ENCODE data around the gene TECPR2. TPM values are rescaled to one million over a fixed set of nuclear protein-coding genes. Genes with fewer than 3 reads are reported as not detected.

Gene TECPR2
- total and polyA plus RNA-seq, 10 of the 15 experiments (the other 5 are each of a cell fraction or from before 2014, with no cell fraction given) = 0.15 to 10.0 (median 3.0) TPM

DNA sequence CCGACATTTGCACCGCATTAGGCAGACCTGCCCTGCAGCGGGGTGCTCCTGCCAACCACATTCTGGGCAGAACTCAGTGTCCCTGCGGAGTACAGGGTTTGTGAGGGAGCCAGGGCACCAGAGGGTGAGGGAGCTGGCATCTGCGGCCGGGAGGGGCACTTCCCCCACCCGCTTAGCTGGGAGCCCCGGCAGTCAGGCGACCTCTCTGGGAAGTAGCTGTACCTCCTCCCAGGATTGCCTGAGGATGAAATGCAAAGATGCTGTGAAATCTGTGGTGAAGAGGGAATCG is 88.3 kb downstream of the TECPR2 start (continued):
- TF ChIP-seq, protein P1, sequence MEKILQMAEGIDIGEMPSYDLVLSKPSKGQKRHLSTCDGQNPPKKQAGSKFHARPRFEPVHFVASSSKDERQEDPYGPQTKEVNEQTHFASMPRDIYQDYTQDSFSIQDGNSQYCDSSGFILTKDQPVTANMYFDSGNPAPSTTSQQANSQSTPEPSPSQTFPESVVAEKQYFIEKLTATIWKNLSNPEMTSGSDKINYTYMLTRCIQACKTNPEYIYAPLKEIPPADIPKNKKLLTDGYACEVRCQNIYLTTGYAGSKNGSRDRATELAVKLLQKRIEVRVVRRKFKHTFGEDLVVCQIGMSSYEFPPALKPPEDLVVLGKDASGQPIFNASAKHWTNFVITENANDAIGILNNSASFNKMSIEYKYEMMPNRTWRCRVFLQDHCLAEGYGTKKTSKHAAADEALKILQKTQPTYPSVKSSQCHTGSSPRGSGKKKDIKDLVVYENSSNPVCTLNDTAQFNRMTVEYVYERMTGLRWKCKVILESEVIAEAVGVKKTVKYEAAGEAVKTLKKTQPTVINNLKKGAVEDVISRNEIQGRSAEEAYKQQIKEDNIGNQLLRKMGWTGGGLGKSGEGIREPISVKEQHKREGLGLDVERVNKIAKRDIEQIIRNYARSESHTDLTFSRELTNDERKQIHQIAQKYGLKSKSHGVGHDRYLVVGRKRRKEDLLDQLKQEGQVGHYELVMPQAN (conservative IDR thresholded peaks at IDR 0.05) = no peak
- TF ChIP-seq PRDM15 (CRISPR knock-in tag; IDR thresholded peaks at IDR 0.05) (no peak), SRF (IDR thresholded peaks at IDR 0.05; ENCODE audit: low read depth in 2 of 2, low read length in 2 of 2) (no peak), STAT1 (conservative IDR thresholded peaks at IDR 0.05) (no peak)

- SMC1A ChIA-PET (ENCODE audit: uncharacterized antibody, unreplicated experiment) = no interaction called here
- POLR2A ChIA-PET = interaction anchor here (0.6 kb wide), 1 partner anchor 26 kb away, joined by 3 read pairs; no protein-coding TSS in a partner anchor
- intact Hi-C loops (cut with micrococcal nuclease; ENCODE audit: unreplicated experiment) = no loop called here
- no peaks in the 10 kb centered on the region for H3K79me2 ChIP-seq (ENCODE audit: control insufficient read depth, insufficient read depth, low read length)
- no peak overlapping the region for H3K27ac ChIP-seq (ENCODE audit: control insufficient read depth, insufficient read depth)
- FAIRE-seq (no peak), DNase-seq (ENCODE audit: low read depth, low spot score) (no peak), ATAC-seq (no peak)
- peaks cover 0 to 8% of the 10 kb centered on the region in 2 experiments; a peak in 1 of 4 replicates for H3K36me3 ChIP-seq (ENCODE audit: control insufficient read depth in 2 of 2, insufficient read depth in 2 of 2, low read length in 1 of 2)
- no peaks in the 10 kb centered on the region for H3K9me3 ChIP-seq (replicated peaks; ENCODE audit: control insufficient read depth, insufficient read depth, low read length)
- no peak overlapping the region for H3K4me2 ChIP-seq (ENCODE audit: control insufficient read depth, insufficient read depth)
- no peak overlapping the region for H3K9ac ChIP-seq (ENCODE audit: control insufficient read depth, insufficient read depth, low read length)
- in situ Hi-C loops (cut with MboI) = no loop called here
- no peak overlapping the region for H2AFZ ChIP-seq (ENCODE audit: control insufficient read depth, low read depth, low read length)
- BruUV-seq (replicated peaks) = no TSS peak
- 99% methylated on average over 20 of the region's 24 CpGs for WGBS (ENCODE audit: insufficient coverage, insufficient replicate concordance, low lambda C conversion rate, missing lambda C conversion rate)
- H3K4me1 ChIP-seq (ENCODE audit: control insufficient read depth, insufficient read depth, low read length) = no peaks in the 10 kb centered on the region
- no peaks in the 10 kb centered on the region for H3K27me3 ChIP-seq (replicated peaks in 1 of 2; ENCODE audit: control insufficient read depth in 2 of 2, insufficient read depth in 2 of 2, low read length in 1 of 2)
- CTCF ChIA-PET = interaction anchor here (0.6 kb wide), 1 partner anchor 37 kb away, joined by 3 read pairs; no protein-coding TSS in a partner anchor
- H3K4me3 ChIP-seq = no peak overlapping the region
- RAD21 ChIA-PET (ENCODE audit: unreplicated experiment) = no interaction called here
- no peaks in the 10 kb centered on the region for H4K20me1 ChIP-seq (ENCODE audit: control insufficient read depth, insufficient read depth)
- TF ChIP-seq POU2F2 (IDR thresholded peaks at IDR 0.05; ENCODE audit: borderline replicate concordance, low read depth, low read length) (no peak), TARDBP (IDR thresholded peaks at IDR 0.05; ENCODE audit: borderline replicate concordance) (no peak), RBBP5 (conservative IDR thresholded peaks at IDR 0.05) (no peak), ASH2L (IDR thresholded peaks at IDR 0.05; ENCODE audit: borderline replicate concordance, low read depth) (no peak), REST (IDR thresholded peaks at IDR 0.05; ENCODE audit: low read depth, low read length) (no peak), IKZF2 (IDR thresholded peaks at IDR 0.05) (no peak)
- TF ChIP-seq, protein P2, sequence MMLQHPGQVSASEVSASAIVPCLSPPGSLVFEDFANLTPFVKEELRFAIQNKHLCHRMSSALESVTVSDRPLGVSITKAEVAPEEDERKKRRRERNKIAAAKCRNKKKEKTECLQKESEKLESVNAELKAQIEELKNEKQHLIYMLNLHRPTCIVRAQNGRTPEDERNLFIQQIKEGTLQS (IDR thresholded peaks at IDR 0.05; ENCODE audit: borderline replicate concordance, extremely low read depth, low read depth, low read length) = no peak
- TF ChIP-seq, protein P3, sequence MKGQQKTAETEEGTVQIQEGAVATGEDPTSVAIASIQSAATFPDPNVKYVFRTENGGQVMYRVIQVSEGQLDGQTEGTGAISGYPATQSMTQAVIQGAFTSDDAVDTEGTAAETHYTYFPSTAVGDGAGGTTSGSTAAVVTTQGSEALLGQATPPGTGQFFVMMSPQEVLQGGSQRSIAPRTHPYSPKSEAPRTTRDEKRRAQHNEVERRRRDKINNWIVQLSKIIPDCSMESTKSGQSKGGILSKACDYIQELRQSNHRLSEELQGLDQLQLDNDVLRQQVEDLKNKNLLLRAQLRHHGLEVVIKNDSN (IDR thresholded peaks at IDR 0.05; ENCODE audit: borderline replicate concordance, extremely low read length, insufficient read depth, low read depth, low read length) = no peak
Observed at GRCh38 chr14:102452302-102452701, 89.6 kb downstream of the TECPR2 start.

All from GM12878 (cell line).